H1 (cell line): ENCODE results near the gene ASPHD2. TPM values are rescaled to one million over a fixed set of nuclear protein-coding genes. Genes with fewer than 3 reads are reported as not detected.
A peak's percentile ranks its signal among the peaks of the same experiment; 100 is the strongest.

Experiments used
- CTCF ChIA-PET: fragments of 300-600 bp; sonication (Branson Sonifier 250); formaldehyde crosslinking; loops from one replicate; lab custom pipeline; 2021; ENCODE audit not compliant: partially characterized antibody; lab: Charles Lee
- POLR2A ChIA-PET: fragments of 300-600 bp; sonication (Branson Sonifier 250); formaldehyde crosslinking; loops from one replicate; lab custom pipeline; 2021; ENCODE audit warnings: inconsistent platforms; ENCODE audit not compliant: partially characterized antibody; lab: Charles Lee
- DNase-seq, 2 experiments: peaks; one replicate each; pipeline versions ENCODE4 v3.0.0 to v3.0.0-alpha.2; 2010 to 2022; ENCODE audit warnings: low spot score in 2 of 2, low read depth in 1 of 2, mixed read lengths in 1 of 2
- FAIRE-seq: peaks from 2 replicates; lab custom pipeline; 2011; peaks lifted over from hg19 to GRCh38; lab: Jason Lieb, UNC
- H2AFZ ChIP-seq: 2 replicates; pipeline ENCODE4 v1.8.1; 2012; ENCODE audit warnings: low read length, inconsistent platforms
- H2AK5ac ChIP-seq: 2 replicates; pipeline ENCODE4 v1.6.1; 2013; ENCODE audit warnings: low read depth, low read length
- H2BK120ac ChIP-seq: replicated peaks from 2 replicates; pipeline ENCODE3; 2013; ENCODE audit warnings: low read depth, low read length, inconsistent platforms
- H2BK12ac ChIP-seq: 2 replicates; pipeline ENCODE4 v1.6.1; 2013; ENCODE audit warnings: low read depth, low read length
- H2BK15ac ChIP-seq: 2 replicates; pipeline ENCODE4 v1.6.1; 2013; ENCODE audit warnings: low read length
- H2BK20ac ChIP-seq: 2 replicates; pipeline ENCODE4 v1.6.1; 2013; ENCODE audit warnings: low read length
- H2BK5ac ChIP-seq: 2 replicates; pipeline ENCODE4 v1.6.1; 2013; ENCODE audit warnings: low read depth, low read length
- H3K14ac ChIP-seq: 2 replicates; pipeline ENCODE4 v1.6.1; 2013; ENCODE audit warnings: inconsistent platforms; ENCODE audit not compliant: insufficient read length
- H3K18ac ChIP-seq: 2 replicates; pipeline ENCODE4 v1.6.1; 2013; ENCODE audit warnings: low read length; ENCODE audit errors: extremely low read depth
- H3K23ac ChIP-seq: 2 replicates; pipeline ENCODE4 v1.6.1; 2013; ENCODE audit warnings: inconsistent platforms; ENCODE audit not compliant: insufficient read length
- H3K23me2 ChIP-seq: 2 replicates; pipeline ENCODE4 v1.6.1; 2013; ENCODE audit warnings: low read depth, low read length
- H3K27ac ChIP-seq: 2 replicates; pipeline ENCODE4 v1.6.1; 2011; ENCODE audit warnings: low read depth, low read length, inconsistent platforms
- H3K27me3 ChIP-seq, 4 experiments: replicated peaks in 1 of 4; 1 replicate in 1 of 4; 2 replicates in 3 of 4; pipeline versions ENCODE4 v1.6.1 to v1.8.1; 2011 to 2013; ENCODE audit warnings: low read length in 3 of 4, mild to moderate bottlenecking in 3 of 4, inconsistent platforms in 2 of 4, mixed read lengths in 2 of 4, moderate library complexity in 1 of 4; ENCODE audit not compliant: control insufficient read depth in 3 of 4, insufficient read depth in 3 of 4; ENCODE audit errors: extremely low read depth in 1 of 4
- H3K36me3 ChIP-seq, 4 experiments: 2 replicates each; pipeline versions ENCODE4 v1.6.1 to v1.8.1; 2011 to 2013; ENCODE audit warnings: mild to moderate bottlenecking in 4 of 4, low read length in 3 of 4, moderate library complexity in 2 of 4, control low read depth in 1 of 4, inconsistent platforms in 1 of 4; ENCODE audit not compliant: insufficient read depth in 4 of 4, control insufficient read depth in 2 of 4
- H3K4ac ChIP-seq: replicated peaks from 2 replicates; pipeline ENCODE3; 2013; ENCODE audit warnings: low read length, low read depth, mixed read lengths, inconsistent platforms; ENCODE audit not compliant: insufficient read length
- H3K4me1 ChIP-seq, 4 experiments: replicated peaks in 1 of 4; 1 replicate in 1 of 4; 2 replicates in 3 of 4; pipeline versions ENCODE4 v1.6.1 to v1.8.1; 2011 to 2013; ENCODE audit warnings: low read length in 3 of 4, inconsistent platforms in 2 of 4, mixed read lengths in 1 of 4; ENCODE audit not compliant: insufficient read depth in 4 of 4, control insufficient read depth in 3 of 4
- H3K4me2 ChIP-seq, 2 experiments: 2 replicates each; pipeline versions ENCODE4 v1.6.1 to v1.8.1; 2011 to 2013; ENCODE audit warnings: low read depth in 2 of 2, low read length in 2 of 2, control low read depth in 1 of 2, inconsistent platforms in 1 of 2, mild to moderate bottlenecking in 1 of 2; ENCODE audit not compliant: insufficient read depth in 1 of 2
- H3K4me3 ChIP-seq, 4 experiments: fragments of 200-600, 300-600 bp in 1 of 4; sonication (generic), shearing (Covaris generic), sonication (Bioruptor Twin) in 1 of 4; 2 replicates each; pipeline versions ENCODE4 v1.5.1 to v1.8.1; 2011 to 2016; ENCODE audit warnings: low read length in 4 of 4, low read depth in 3 of 4, control low read depth in 2 of 4, inconsistent platforms in 2 of 4, mild to moderate bottlenecking in 2 of 4, mixed read lengths in 1 of 4, moderate library complexity in 1 of 4; ENCODE audit not compliant: insufficient read depth in 2 of 4; ENCODE audit errors: extremely low read depth in 1 of 4
- H3K56ac ChIP-seq: replicated peaks from 2 replicates; pipeline ENCODE3; 2013; ENCODE audit warnings: low read depth, mild to moderate bottlenecking, mixed read lengths, low read length, inconsistent platforms; ENCODE audit not compliant: insufficient read length
- H3K79me1 ChIP-seq: 2 replicates; pipeline ENCODE4 v1.6.1; 2013; ENCODE audit warnings: low read depth, low read length, control low read depth
- H3K79me2 ChIP-seq, 2 experiments: 2 replicates each; pipeline versions ENCODE4 v1.6.1 to v1.8.1; 2012 to 2013; ENCODE audit warnings: low read length in 2 of 2, mild to moderate bottlenecking in 2 of 2, inconsistent platforms in 1 of 2; ENCODE audit not compliant: insufficient read depth in 2 of 2, control insufficient read depth in 1 of 2
- H3K9ac ChIP-seq, 4 experiments: replicated peaks in 1 of 4; 1 replicate in 1 of 4; 2 replicates in 3 of 4; pipeline versions ENCODE4 v1.6.1 to v1.8.1; 2011 to 2013; ENCODE audit warnings: low read depth in 3 of 4, low read length in 3 of 4, control low read depth in 2 of 4, mild to moderate bottlenecking in 2 of 4, moderate library complexity in 2 of 4, inconsistent platforms in 1 of 4; ENCODE audit errors: extremely low read depth in 1 of 4
- H3K9me3 ChIP-seq, 2 experiments: 2 replicates each; pipeline versions ENCODE4 v1.6.1 to v1.8.1; 2012 to 2013; ENCODE audit warnings: mild to moderate bottlenecking in 2 of 2, moderate library complexity in 2 of 2, control low read depth in 1 of 2, inconsistent platforms in 1 of 2, low read depth in 1 of 2, low read length in 1 of 2, mixed read lengths in 1 of 2; ENCODE audit not compliant: insufficient read depth in 2 of 2
- H4K20me1 ChIP-seq, 2 experiments: replicated peaks in 1 of 2; 2 replicates each; pipeline versions ENCODE3 to v1.8.1; 2011 to 2013; ENCODE audit warnings: inconsistent platforms in 2 of 2, low read length in 2 of 2, mild to moderate bottlenecking in 1 of 2; ENCODE audit not compliant: insufficient read depth in 2 of 2, control insufficient read depth in 1 of 2
- H4K5ac ChIP-seq: 2 replicates; pipeline ENCODE4 v1.6.1; 2013; ENCODE audit warnings: low read length, low read depth, mixed read lengths, inconsistent platforms; ENCODE audit not compliant: insufficient read length
- H4K8ac ChIP-seq: 2 replicates; pipeline ENCODE4 v1.8.0; 2013; ENCODE audit warnings: mild to moderate bottlenecking, moderate library complexity, low read length, inconsistent platforms; ENCODE audit not compliant: insufficient read depth; ENCODE audit errors: extremely low read depth
- H4K91ac ChIP-seq: replicated peaks from 2 replicates; pipeline ENCODE3; 2013; ENCODE audit warnings: low read length, mixed read lengths, inconsistent platforms; ENCODE audit not compliant: insufficient read length
- SUZ12 ChIP-seq: fragments of 200-600 bp; sonication (generic); IDR thresholded peaks from 2 replicates; pipeline ENCODE4 v1.6.1; 2012; ENCODE audit warnings: mild to moderate bottlenecking, inconsistent platforms, low read length, moderate library complexity, mixed read lengths
- YY1 ChIP-seq: IDR thresholded peaks from 2 replicates; pipeline ENCODE4 v1.6.1; 2011; ENCODE audit warnings: low read depth, mild to moderate bottlenecking, low read length
- WGBS, 2 experiments: shearing (Covaris generic) in 1 of 2; methylation state at CpG; one replicate each; pipeline versions ENCODE4 v1.1.6 to v1.1.7; 2013 to 2015; ENCODE audit warnings: low lambda C conversion rate in 2 of 2, mixed read lengths in 2 of 2, inconsistent platforms in 1 of 2, low coverage in 1 of 2, missing lambda C conversion rate in 1 of 2; ENCODE audit not compliant: insufficient replicate concordance in 2 of 2, insufficient coverage in 1 of 2, insufficient read length in 1 of 2; ENCODE audit errors: extremely low coverage in 1 of 2, missing lambda C conversion rate in 1 of 2; 5-methylcytosine and 5-hydroxymethylcytosine counted together
- polyA plus RNA-seq, 7 experiments: library from polyadenylated mRNA; depleted of rRNA in 3 of 7; stranded (reverse) in 5 of 7; unstranded in 2 of 7; fragments of >200 nt in 5 of 7; fragments of 200-250 nt in 2 of 7; gene quantifications; 1 replicate in 5 of 7; 2 replicates in 1 of 7; 4 replicates in 1 of 7; pipeline versions ENCODE4 v1.2.1 to v1.2.3, GENCODE V29; 2011 to 2013; ENCODE audit warnings: missing spikeins in 2 of 7, mixed read lengths in 2 of 7
- total RNA-seq: library from RNA; stranded (reverse); fragmentation: NEBNext Ultra II Directional; extraction: Animal tissue kit (Norgen Biotek cat#: 25700); gene quantifications from 2 replicates; pipeline ENCODE4 v1.2.1, GENCODE V29; 2021

Gene ASPHD2
- total and polyA plus RNA-seq, 2 of the 8 experiments (the other 6 are each of a cell fraction or from before 2014, with no cell fraction given) = 7.2 to 11.0 TPM

GRCh38 chr22:26391623-26392022 is 37.4 kb upstream of the ASPHD2 start:
- H3K4me2 ChIP-seq = no peak overlapping the region
- H3K27ac ChIP-seq = no peak overlapping the region
- no peak overlapping the region for H2AFZ ChIP-seq
- no peaks in the 10 kb centered on the region for H3K36me3 ChIP-seq
- H2BK12ac ChIP-seq = no peak overlapping the region
- H3K4ac ChIP-seq = no peak overlapping the region
- ChIA-PET CTCF (interaction anchor here (1.1 to 9.3 kb wide), 8 partner anchors 9 to 100 kb away, joined by 3 to 98 read pairs (median 4); no protein-coding TSS in a partner anchor), POLR2A (interaction anchor here (1.1 kb wide), 1 partner anchor 90 kb away, joined by 3 read pairs; no protein-coding TSS in a partner anchor)
- H2BK5ac ChIP-seq = no peak overlapping the region
- no peak overlapping the region for H3K23ac ChIP-seq
- no peak overlapping the region for H3K14ac ChIP-seq
- no peak overlapping the region for H3K18ac ChIP-seq
- H2BK20ac ChIP-seq = no peak overlapping the region
- no peak overlapping the region for H2BK15ac ChIP-seq
- no peak overlapping the region for H3K9ac ChIP-seq
- no peaks in the 10 kb centered on the region for H3K23me2 ChIP-seq
- no peaks in the 10 kb centered on the region for H4K20me1 ChIP-seq
- H4K5ac ChIP-seq = no peak overlapping the region
- H4K8ac ChIP-seq = no peak overlapping the region; the same call in 1 of the 2 replicates
- no peak overlapping the region for H3K56ac ChIP-seq
- DNase-seq (no peak), FAIRE-seq (no peak)
- no peak overlapping the region for H2BK120ac ChIP-seq
- H3K4me3 ChIP-seq = no peak overlapping the region
- H3K9me3 ChIP-seq = no peaks in the 10 kb centered on the region
- 82% methylated on average over 2 of the region's 2 CpGs; no CpG with 5 or more reads in 1 of the 2 experiments for WGBS, 2 experiments
- H2AK5ac ChIP-seq = no peak overlapping the region
- H3K27me3 ChIP-seq = no peaks in the 10 kb centered on the region
- no peaks in the 10 kb centered on the region for H3K79me2 ChIP-seq
- TF ChIP-seq YY1 (peak; percentile 58; the same call in 1 of the 2 replicates), SUZ12 (no peak)
- no peaks in the 10 kb centered on the region for H3K4me1 ChIP-seq
- no peak overlapping the region for H4K91ac ChIP-seq
- no peaks in the 10 kb centered on the region for H3K79me1 ChIP-seq
